Neural cell (in vitro differentiated cells): ENCODE results near the gene MDN1.

Source experiments
- CTCF ChIP-seq: fragments of 450-650 bp; IDR thresholded peaks from 2 replicates; pipeline ENCODE4 v1.5.1; 2014; ENCODE audit warnings: antibody characterized with exemption, mild to moderate bottlenecking, moderate library complexity; ENCODE audit not compliant: poor library complexity, severe bottlenecking
- EP300 ChIP-seq: fragments of 450-650 bp; conservative IDR thresholded peaks from 2 replicates; pipeline ENCODE4 v1.6.1; 2014; ENCODE audit warnings: antibody characterized with exemption, mild to moderate bottlenecking, moderate library complexity; ENCODE audit not compliant: poor library complexity, severe bottlenecking
- EZH2 ChIP-seq: fragments of 200-600, 300-800 bp; shearing (Covaris generic), sonication (generic); IDR thresholded peaks from 2 replicates; pipeline ENCODE4 v1.6.1; 2014; ENCODE audit warnings: antibody characterized with exemption, low read length, borderline replicate concordance, mild to moderate bottlenecking; ENCODE audit not compliant: insufficient read depth, poor library complexity, severe bottlenecking
- MXI1 ChIP-seq: fragments of 450-650 bp; conservative IDR thresholded peaks from 2 replicates; pipeline ENCODE4 v1.6.1; 2014; ENCODE audit warnings: antibody characterized with exemption, mild to moderate bottlenecking; ENCODE audit not compliant: poor library complexity, severe bottlenecking
- RAD21 ChIP-seq: fragments of 450-650 bp; conservative IDR thresholded peaks from 2 replicates; pipeline ENCODE4 v1.6.1; 2014; ENCODE audit warnings: antibody characterized with exemption, mild to moderate bottlenecking, moderate library complexity
- REST ChIP-seq: IDR thresholded peaks from 2 replicates; pipeline ENCODE4 v1.6.1; 2012; ENCODE audit warnings: borderline replicate concordance
- TAF1 ChIP-seq: IDR thresholded peaks from 2 replicates; pipeline ENCODE4 v1.6.1; 2012; ENCODE audit warnings: low read depth

GRCh38 chr6:89792881-89793280, 26.7 kb downstream of the MDN1 start:
- TF ChIP-seq MXI1 (no peak), CTCF (peak; percentile 51), EZH2 (no peak), RAD21 (peak; percentile 25), REST (no peak), EP300 (no peak), TAF1 (no peak)
